ENCODE data around the gene STX18. TPM values are rescaled to one million over a fixed set of nuclear protein-coding genes. Genes with fewer than 3 reads are reported as not detected.

Gene STX18
- total and polyA plus RNA-seq, 10 of the 15 experiments (the other 5 are each of a cell fraction or from before 2014, with no cell fraction given) = 8.2 to 46.6 (median 31.1) TPM

GRCh38 chr4:4460759-4461158 lies 81.1 kb downstream of the STX18 start:
- no peak overlapping the region for H3K9ac ChIP-seq (ENCODE audit: control insufficient read depth, insufficient read depth, low read length)
- H3K27me3 ChIP-seq (replicated peaks in 1 of 2; ENCODE audit: control insufficient read depth in 2 of 2, insufficient read depth in 2 of 2, low read length in 1 of 2) = no peaks in the 10 kb centered on the region
- no peaks in the 10 kb centered on the region for H3K4me1 ChIP-seq (ENCODE audit: control insufficient read depth, insufficient read depth, low read length)
- no peak for DNase-seq (ENCODE audit: low read depth, low spot score)
- in situ Hi-C loops (cut with MboI) (no loop called here), intact Hi-C loops (cut with micrococcal nuclease; ENCODE audit: unreplicated experiment) (no loop called here)
- no peaks in the 10 kb centered on the region for H3K79me2 ChIP-seq (ENCODE audit: control insufficient read depth, insufficient read depth, low read length)
- no TSS peak for BruUV-seq (replicated peaks)
- ChIA-PET SMC1A (ENCODE audit: uncharacterized antibody, unreplicated experiment) (interaction anchor here (0.6 kb wide), 1 partner anchor 14 kb away, joined by 3 read pairs; no protein-coding TSS in a partner anchor), RAD21 (ENCODE audit: unreplicated experiment) (no interaction called here), POLR2A (no interaction called here), CTCF (no interaction called here)
- no peak overlapping the region for H3K4me3 ChIP-seq
- no peak overlapping the region for H3K27ac ChIP-seq (ENCODE audit: control insufficient read depth, insufficient read depth)
- H3K36me3 ChIP-seq (ENCODE audit: control insufficient read depth in 2 of 2, insufficient read depth in 2 of 2, low read length in 1 of 2) = peaks cover 10 to 13% of the 10 kb centered on the region in 2 experiments; a peak in 3 of 4 replicates
- no peak for ATAC-seq
- no peaks in the 10 kb centered on the region for H4K20me1 ChIP-seq (ENCODE audit: control insufficient read depth, insufficient read depth)
- no peak overlapping the region for H3K4me2 ChIP-seq (ENCODE audit: control insufficient read depth, insufficient read depth)
- TF ChIP-seq ESRRA (IDR thresholded peaks at IDR 0.05; ENCODE audit: low read length) (no peak), ZNF217 (IDR thresholded peaks at IDR 0.05) (no peak), KDM1A (IDR thresholded peaks at IDR 0.05; ENCODE audit: borderline replicate concordance) (no peak), ATF7 (IDR thresholded peaks at IDR 0.05; ENCODE audit: low read depth) (no peak), SIX5 (IDR thresholded peaks at IDR 0.05; ENCODE audit: low read depth, low read length, severe bottlenecking) (no peak), PKNOX1 (IDR thresholded peaks at IDR 0.05) (no peak)
- H3K9me3 ChIP-seq (replicated peaks; ENCODE audit: control insufficient read depth, insufficient read depth, low read length) = no peaks in the 10 kb centered on the region
- FAIRE-seq = no peak
- H2AFZ ChIP-seq (ENCODE audit: control insufficient read depth, low read depth, low read length) = no peak overlapping the region
- WGBS (ENCODE audit: insufficient coverage, insufficient replicate concordance, low lambda C conversion rate, missing lambda C conversion rate) = 89% methylated on average over 6 of the region's 6 CpGs

GRCh38 chr4:4459181-4459580 lies 82.7 kb downstream of the STX18 start:
- CTCF ChIA-PET = interaction anchor here (1.0 kb wide), 1 partner anchor 230 kb away, joined by 3 read pairs; no protein-coding TSS in a partner anchor
- H4K20me1 ChIP-seq (ENCODE audit: control insufficient read depth, insufficient read depth) = no peaks in the 10 kb centered on the region
- no peaks in the 10 kb centered on the region for H3K9me3 ChIP-seq (replicated peaks; ENCODE audit: control insufficient read depth, insufficient read depth, low read length)
- H3K79me2 ChIP-seq (ENCODE audit: control insufficient read depth, insufficient read depth, low read length) = no peaks in the 10 kb centered on the region
- no peak overlapping the region for H3K4me2 ChIP-seq (ENCODE audit: control insufficient read depth, insufficient read depth)
- no peak for FAIRE-seq
- 95% methylated on average over 5 of the region's 5 CpGs for WGBS (ENCODE audit: insufficient coverage, insufficient replicate concordance, low lambda C conversion rate, missing lambda C conversion rate)
- POLR2A ChIA-PET = no interaction called here
- no peaks in the 10 kb centered on the region for H3K4me1 ChIP-seq (ENCODE audit: control insufficient read depth, insufficient read depth, low read length)
- no peak overlapping the region for H3K27ac ChIP-seq (ENCODE audit: control insufficient read depth, insufficient read depth)
- SMC1A ChIA-PET (ENCODE audit: uncharacterized antibody, unreplicated experiment) = no interaction called here
- no peak for DNase-seq (ENCODE audit: low read depth, low spot score)
- peaks cover 10 to 13% of the 10 kb centered on the region in 2 experiments; a peak in 3 of 4 replicates for H3K36me3 ChIP-seq (ENCODE audit: control insufficient read depth in 2 of 2, insufficient read depth in 2 of 2, low read length in 1 of 2)
- intact Hi-C loops (cut with micrococcal nuclease; ENCODE audit: unreplicated experiment) = no loop called here
- no peak for ATAC-seq
- in situ Hi-C loops (cut with MboI) = no loop called here
- H3K9ac ChIP-seq (ENCODE audit: control insufficient read depth, insufficient read depth, low read length) = no peak overlapping the region
- H2AFZ ChIP-seq (ENCODE audit: control insufficient read depth, low read depth, low read length) = no peak overlapping the region
- no peak overlapping the region for H3K4me3 ChIP-seq
- TF ChIP-seq ZNF24 (IDR thresholded peaks at IDR 0.05) (no peak), E2F4 (IDR thresholded peaks at IDR 0.05; ENCODE audit: low read depth, low read length) (no peak)
- H3K27me3 ChIP-seq (replicated peaks in 1 of 2; ENCODE audit: control insufficient read depth in 2 of 2, insufficient read depth in 2 of 2, low read length in 1 of 2) = no peaks in the 10 kb centered on the region
- no TSS peak for BruUV-seq (replicated peaks)
- RAD21 ChIA-PET (ENCODE audit: unreplicated experiment) = no interaction called here
